Kidney glomerular epithelial cell (primary cell): ENCODE results near the gene TNFSF11.
A peak's percentile ranks its signal among the peaks of the same experiment; 100 is the strongest.
"Not testable (repeated sequence)": the region's sequence is repeated elsewhere in the genome, so short reads cannot be mapped to it uniquely, and the experiment has no call there.

ENCODE experiments used
- DNase-seq: peaks from one replicate; lab custom pipeline; 2025; lab: John Stamatoyannopoulos, UW

Gene TNFSF11

GRCh38 chr13:42574011-42574410 lies at the start of gene TNFSF11:
Gene TNFSF11, plus strand, starts transcription at chr13:42574152. Its CDS starts 152 bp downstream, at chr13:42574304.
- no peak for DNase-seq

- DNase-seq: peak; percentile 80
Measured at GRCh38 chr13:42524487-42525034, 49.4 kb upstream of the TNFSF11 start.

GRCh38 chr13:42525035-42525504 lies 48.9 kb upstream of the TNFSF11 start:
- peak; percentile 91 for DNase-seq

GRCh38 chr13:42526276-42526675 lies 47.7 kb upstream of the TNFSF11 start:
- no peak for DNase-seq

- DNase-seq: no peak
Measured at GRCh38 chr13:42526804-42527203, 47.1 kb upstream of the TNFSF11 start.

- DNase-seq: no peak
Measured at GRCh38 chr13:42532561-42533335, 41.2 kb upstream of the TNFSF11 start.

GRCh38 chr13:42533336-42533591 lies 40.7 kb upstream of the TNFSF11 start:
- no peak for DNase-seq

GRCh38 chr13:42534785-42535184 lies 39.2 kb upstream of the TNFSF11 start:
- DNase-seq: no peak

GRCh38 chr13:42538996-42539395 lies 35.0 kb upstream of the TNFSF11 start:
- no peak for DNase-seq

GRCh38 chr13:42539670-42540069 lies 34.3 kb upstream of the TNFSF11 start:
- DNase-seq: no peak

- DNase-seq: no peak
Measured at GRCh38 chr13:42543215-42543797, 30.6 kb upstream of the TNFSF11 start.

GRCh38 chr13:42544246-42544926 lies 29.6 kb upstream of the TNFSF11 start:
- no peak for DNase-seq

GRCh38 chr13:42545842-42546241 lies 28.1 kb upstream of the TNFSF11 start:
- no peak for DNase-seq

- DNase-seq: no peak
Measured at GRCh38 chr13:42547612-42548011, 26.3 kb upstream of the TNFSF11 start.

- no peak for DNase-seq
Measured at GRCh38 chr13:42548731-42549551, 25.0 kb upstream of the TNFSF11 start.

- DNase-seq: no peak
Measured at GRCh38 chr13:42549552-42549936, 24.4 kb upstream of the TNFSF11 start.

- no peak for DNase-seq
Measured at GRCh38 chr13:42551611-42552010, 22.3 kb upstream of the TNFSF11 start.

- DNase-seq: no peak
Measured at GRCh38 chr13:42553098-42554046, 20.6 kb upstream of the TNFSF11 start.

- DNase-seq: no peak
Measured at GRCh38 chr13:42559057-42559456, 14.9 kb upstream of the TNFSF11 start.

- DNase-seq: not testable (repeated sequence)
Measured at GRCh38 chr13:42559573-42560218, 14.3 kb upstream of the TNFSF11 start.
